Kidney epithelial cell (primary cell): ENCODE measurements around the gene SAFB2. TPM values are rescaled to one million over a fixed set of nuclear protein-coding genes. Genes with fewer than 3 reads are reported as not detected.

ENCODE experiments used
- DNase-seq: peaks from one replicate; pipeline ENCODE4 v3.0.0-alpha.2; 2010; ENCODE audit warnings: low read depth
- H3K27me3 ChIP-seq: 2 replicates; pipeline ENCODE4 v1.6.0; 2011; ENCODE audit warnings: low read length; ENCODE audit not compliant: control insufficient read depth, insufficient read depth
- H3K36me3 ChIP-seq: 2 replicates; pipeline ENCODE4 v1.5.1; 2011; ENCODE audit warnings: low read length; ENCODE audit not compliant: control insufficient read depth, insufficient read depth
- H3K4me3 ChIP-seq: 2 replicates; pipeline ENCODE4 v1.5.1; 2011; ENCODE audit warnings: low read depth, mild to moderate bottlenecking, control low read depth, low read length
- CTCF ChIP-seq: IDR thresholded peaks from 2 replicates; pipeline ENCODE4 v1.5.1; 2011; ENCODE audit warnings: mild to moderate bottlenecking, moderate library complexity, low read length, control low read depth, inconsistent platforms; ENCODE audit not compliant: insufficient read depth, poor library complexity, severe bottlenecking
- total RNA-seq: library from RNA; depleted of rRNA; stranded (reverse); fragments of >200 nt; gene quantifications from 2 replicates; pipeline ENCODE4 v1.2.3, GENCODE V29; 2015

Gene SAFB2
- total RNA-seq, 1 donor from 2014 or later: 23.8 TPM

GRCh38 chr19:5588906-5589676 lies 33.5 kb downstream of the SAFB2 start:
- H3K27me3 ChIP-seq: no peaks in the 10 kb centered on the region
- H3K4me3 ChIP-seq: no peak overlapping the region
- no peak for TF ChIP-seq CTCF
- DNase-seq: no peak
- peaks cover 2% of the 10 kb centered on the region for H3K36me3 ChIP-seq

- TF ChIP-seq CTCF: no peak
- Histone ChIP-seq H3K36me3 (no peaks in the 10 kb centered on the region), H3K4me3 (no peak overlapping the region), H3K27me3 (no peaks in the 10 kb centered on the region)
- no peak for DNase-seq
These were observed 34.1 kb downstream of the SAFB2 start for GRCh38 chr19:5588441-5588840.

DNA sequence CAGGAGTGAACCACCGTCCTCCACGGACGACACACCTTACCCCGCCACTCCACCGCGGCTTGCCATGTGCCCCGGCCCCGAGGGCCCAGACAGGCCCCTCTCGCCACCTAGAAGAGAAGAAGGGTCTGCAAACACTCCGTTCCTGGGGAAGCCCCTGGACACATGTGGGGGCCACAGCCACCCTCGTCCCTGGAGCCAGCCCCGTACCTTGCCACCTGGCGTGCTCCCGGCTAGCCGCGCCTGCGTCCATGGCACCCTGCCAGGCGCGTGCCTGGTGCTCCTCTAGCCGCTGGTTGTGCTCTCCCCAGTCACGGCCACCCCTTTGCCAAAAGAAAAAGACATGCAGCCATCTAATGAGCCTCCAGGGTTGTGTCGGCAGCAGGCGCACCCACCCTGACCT lies 34.9 kb downstream of the SAFB2 start:
- no peak overlapping the region for H3K4me3 ChIP-seq
- DNase-seq: no peak
- H3K36me3 ChIP-seq: no peaks in the 10 kb centered on the region
- no peak for TF ChIP-seq CTCF
- H3K27me3 ChIP-seq: no peaks in the 10 kb centered on the region

DNA sequence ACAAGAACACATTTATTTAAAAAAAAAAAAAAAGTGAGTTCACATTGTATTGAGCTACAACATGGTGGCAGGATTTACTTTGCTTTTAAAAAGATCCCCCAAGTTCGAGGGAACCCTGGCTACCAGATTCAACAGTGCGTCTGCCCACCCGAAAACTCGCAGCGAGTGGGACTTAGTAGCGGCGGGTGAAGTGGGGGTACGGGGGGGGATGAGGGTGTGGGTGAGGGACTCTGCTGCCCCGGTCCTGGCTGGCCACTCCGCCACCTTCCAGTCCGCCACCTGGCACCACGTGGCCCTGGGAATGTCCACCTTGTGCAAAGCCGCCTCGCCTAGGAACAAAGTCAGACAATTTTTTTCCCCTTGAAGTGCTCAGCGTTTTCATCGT lies 35.5 kb downstream of the SAFB2 start:
- DNase-seq: no peak
- Histone ChIP-seq H3K4me3 (no peak overlapping the region), H3K36me3 (no peaks in the 10 kb centered on the region), H3K27me3 (no peaks in the 10 kb centered on the region)
- no peak for TF ChIP-seq CTCF

DNA sequence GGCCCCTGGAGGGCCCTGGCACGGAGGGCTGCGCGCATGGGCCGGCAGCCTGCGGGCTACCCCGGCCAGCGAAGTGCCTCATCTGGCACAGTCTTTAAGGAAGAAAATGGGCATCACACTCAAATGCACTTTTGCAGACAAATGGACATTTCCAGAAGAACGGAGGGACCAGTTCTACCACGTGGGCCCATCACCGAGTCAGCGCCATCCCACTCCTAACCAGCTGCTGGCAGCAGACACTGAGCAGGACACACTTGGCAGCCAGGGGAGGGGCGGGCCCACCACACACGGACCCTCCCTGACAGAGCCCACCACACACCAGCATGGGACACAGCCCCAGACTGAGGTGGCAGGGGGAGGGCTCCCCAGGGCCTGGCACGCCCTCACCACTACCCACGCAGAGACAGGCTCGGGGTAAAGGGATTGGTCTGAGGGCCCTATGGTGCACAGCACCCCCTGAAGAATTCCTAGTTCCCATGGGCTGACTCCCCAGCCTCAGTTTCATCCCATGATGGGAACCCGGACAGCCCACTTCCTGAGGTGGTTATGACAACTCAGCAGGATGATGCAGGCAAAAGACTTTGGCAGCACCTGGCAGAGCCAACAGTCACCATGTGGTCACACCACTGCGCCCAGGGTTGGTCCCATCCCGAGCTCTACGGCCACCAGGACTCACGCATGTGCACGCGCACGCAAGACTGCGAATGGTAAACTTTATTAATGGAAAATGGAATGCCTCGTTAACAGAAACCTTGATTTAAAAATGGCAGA lies 36.1 kb downstream of the SAFB2 start:
- TF ChIP-seq CTCF: no peak
- no peaks in the 10 kb centered on the region for H3K36me3 ChIP-seq
- no peak for DNase-seq

More for the DNA sequence above, 36.1 kb downstream of the SAFB2 start:
- Histone ChIP-seq H3K27me3 (no peaks in the 10 kb centered on the region), H3K4me3 (no peak overlapping the region)
